Coronary artery (tissue), 2 donors: ENCODE data around the gene PVR.

Source experiments
- DNase-seq: peaks from one replicate; pipeline ENCODE4 v3.0.0-alpha.2; 2017; ENCODE audit warnings: low spot score
- H3K27ac ChIP-seq, 2 donors: fragments of 200-600 bp; sonication (generic); one replicate each; pipeline ENCODE4 v1.5.1; 2016 to 2019
- H3K4me3 ChIP-seq: fragments of 200-600 bp; sonication (generic); 2 replicates; pipeline ENCODE4 v1.5.1; 2016; ENCODE audit warnings: mild to moderate bottlenecking, moderate library complexity
- CTCF ChIP-seq: fragments of 200-600 bp; sonication (generic); IDR thresholded peaks from one replicate; pipeline ENCODE4 v1.5.1; 2019; ENCODE audit warnings: antibody characterized with exemption

The PVR gene

GRCh38 chr19:44692379-44692721 is 48.6 kb downstream of the PVR start:
- DNase-seq: no peak
- Histone ChIP-seq H3K4me3 (peak overlapping the region; percentile 25), H3K27ac (peak overlapping the region in 1 of 2 donors; percentile 77)
- no peak for TF ChIP-seq CTCF

GRCh38 chr19:44694184-44694579 is 50.5 kb downstream of the PVR start:
- H3K4me3 ChIP-seq: no peak overlapping the region
- no peak overlapping the region for H3K27ac ChIP-seq
- no peak for DNase-seq
- TF ChIP-seq CTCF: no peak

DNA sequence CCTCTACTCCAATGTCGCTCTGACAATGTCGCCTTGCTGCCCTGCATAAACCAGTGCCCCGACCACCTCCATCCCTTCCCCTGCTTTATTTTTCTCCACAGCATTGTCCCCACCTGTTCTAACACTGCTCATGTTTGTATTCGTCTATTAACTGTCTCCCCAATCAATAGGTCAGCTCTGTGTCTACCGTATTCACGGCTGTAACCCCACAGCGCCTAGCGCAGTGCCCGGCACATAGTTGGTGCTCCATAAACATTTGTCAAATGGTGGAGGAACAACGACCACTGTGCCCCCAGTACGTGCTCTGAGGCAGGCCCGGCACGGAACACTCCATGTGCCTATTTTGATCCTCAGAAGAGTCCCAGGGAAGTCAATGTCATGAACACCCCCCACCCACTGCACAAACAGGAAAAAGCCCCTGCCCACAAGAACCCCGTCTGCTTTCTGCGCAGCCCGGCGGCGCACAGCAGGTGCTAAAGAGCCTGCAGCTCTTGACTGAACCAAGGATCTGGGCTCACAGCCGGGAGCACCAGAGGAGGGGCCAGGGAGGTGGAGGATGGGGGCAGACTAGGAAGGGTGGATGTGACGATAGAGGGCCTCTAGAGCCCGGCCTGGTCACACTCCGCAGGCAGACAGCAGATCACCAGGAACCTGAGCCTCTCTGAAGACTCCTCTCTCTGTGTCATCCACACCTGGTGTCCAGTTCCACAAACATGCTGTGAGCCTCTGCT is 53.4 kb downstream of the PVR start:
- H3K4me3 ChIP-seq: no peak overlapping the region
- no peak for DNase-seq
- H3K27ac ChIP-seq: no peak overlapping the region
- TF ChIP-seq CTCF: no peak

DNA sequence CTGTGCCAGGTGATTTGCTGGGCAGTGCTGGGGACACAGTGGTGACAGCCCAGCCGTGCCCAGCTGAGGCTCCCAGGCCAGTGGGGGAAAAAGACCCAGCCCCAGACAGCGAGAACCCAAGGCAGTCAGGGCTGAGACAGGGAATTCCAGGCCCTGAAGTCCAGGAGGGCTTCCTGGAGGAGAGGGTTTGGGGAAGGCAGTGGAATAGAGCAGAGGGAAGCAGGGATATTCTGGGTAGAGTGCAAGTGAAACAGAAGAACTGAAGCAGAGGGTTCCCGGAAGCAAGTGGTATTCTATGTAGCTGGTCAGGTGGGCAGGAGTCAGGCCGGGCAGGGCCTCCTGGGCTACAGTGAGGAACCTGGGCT is 53.9 kb downstream of the PVR start:
- Histone ChIP-seq H3K4me3 (no peak overlapping the region), H3K27ac (no peak overlapping the region)
- no peak for DNase-seq
- TF ChIP-seq CTCF: no peak

GRCh38 chr19:44698492-44699201 is 54.9 kb downstream of the PVR start, which contains the start of gene CEACAM16:
CEACAM16 (plus strand) TSS chr19:44699151; CDS start chr19:44701457, 2,306 bp downstream.
- TF ChIP-seq CTCF: no peak
- Histone ChIP-seq H3K27ac (no peak within 1 kb of the TSS), H3K4me3 (no peak within 1 kb of the TSS)
- DNase-seq: no peak

DNA sequence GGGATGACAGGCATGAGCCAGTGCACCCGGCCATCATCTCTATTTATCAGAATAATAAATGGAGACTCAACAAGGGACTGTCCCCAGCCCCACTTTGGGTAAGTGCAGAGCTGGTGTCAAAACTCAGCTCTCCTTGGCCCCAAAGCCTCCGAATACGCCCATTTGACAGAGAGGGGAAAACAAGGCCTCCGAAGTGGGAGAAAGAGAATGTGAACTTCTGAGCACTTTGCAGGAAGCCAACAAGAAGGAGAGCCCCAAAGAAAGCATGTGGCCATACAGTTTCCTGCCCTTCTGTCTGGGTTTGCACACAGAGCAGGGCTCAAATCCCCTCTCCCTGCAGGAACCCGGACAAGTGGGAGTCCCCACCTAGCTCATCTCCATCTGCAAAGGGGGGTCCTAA is 56.8 kb downstream of the PVR start:
- H3K4me3 ChIP-seq: no peak overlapping the region
- TF ChIP-seq CTCF: no peak
- DNase-seq: no peak
- no peak overlapping the region for H3K27ac ChIP-seq

- no peak overlapping the region for H3K27ac ChIP-seq
- no peak for TF ChIP-seq CTCF
- no peak for DNase-seq
- no peak overlapping the region for H3K4me3 ChIP-seq
Observed at GRCh38 chr19:44701228-44701627, 57.5 kb downstream of the PVR start.
